Activated T-helper 9 cell treated with anti-CD3 and anti-CD28 coated beads, Interleukin-2, amount 50 U/mL, for 16 hours (primary cell): ENCODE measurements around the gene ZNF276.
"Not testable (repeated sequence)": the region's sequence is repeated elsewhere in the genome, so short reads cannot be mapped to it uniquely, and the experiment has no call there.

Source experiments
- DNase-seq: peaks from one replicate; pipeline ENCODE4 v3.0.0-alpha.2; 2020; ENCODE audit warnings: low read depth

ZNF276 gene

GRCh38 chr16:89696670-89697128, 24.6 kb upstream of the ZNF276 start:
- DNase-seq = no peak

- DNase-seq = no peak
Measured at GRCh38 chr16:89697161-89697615, 24.1 kb upstream of the ZNF276 start.

GRCh38 chr16:89697616-89698331, 23.6 kb upstream of the ZNF276 start:
- DNase-seq = no peak

GRCh38 chr16:89698717-89699116, 22.6 kb upstream of the ZNF276 start:
- DNase-seq = not testable (repeated sequence)

GRCh38 chr16:89699629-89700099, 21.7 kb upstream of the ZNF276 start:
- not testable (repeated sequence) for DNase-seq

- DNase-seq = peak; percentile 96
Measured at GRCh38 chr16:89700100-89700648, 21.2 kb upstream of the ZNF276 start.

- no peak for DNase-seq
Measured at GRCh38 chr16:89700649-89701424, 20.5 kb upstream of the ZNF276 start.

- DNase-seq = peak; percentile 97
Measured at GRCh38 chr16:89701425-89702406, 19.6 kb upstream of the ZNF276 start, which contains the start of gene SPATA2L. TSS of gene SPATA2L (minus strand) at chr16:89701705. CDS start at chr16:89701232, 473 bp downstream.

- DNase-seq = no peak
Measured at GRCh38 chr16:89704281-89704680, 17.1 kb upstream of the ZNF276 start.

- no peak for DNase-seq
Measured at GRCh38 chr16:89705006-89705405, 16.3 kb upstream of the ZNF276 start.

GRCh38 chr16:89706518-89707260, 14.6 kb upstream of the ZNF276 start:
- DNase-seq = no peak

GRCh38 chr16:89707695-89708094, 13.6 kb upstream of the ZNF276 start:
- no peak for DNase-seq

GRCh38 chr16:89708481-89708931, 12.8 kb upstream of the ZNF276 start:
- no peak for DNase-seq

GRCh38 chr16:89709166-89709565, 12.2 kb upstream of the ZNF276 start:
- DNase-seq = no peak

GRCh38 chr16:89709716-89710432, 11.5 kb upstream of the ZNF276 start:
- no peak for DNase-seq

- DNase-seq = no peak
Measured at GRCh38 chr16:89710709-89711564, 10.4 kb upstream of the ZNF276 start.

GRCh38 chr16:89711601-89712273, 9.6 kb upstream of the ZNF276 start:
- peak; percentile 57 for DNase-seq

GRCh38 chr16:89712274-89712781, 9.0 kb upstream of the ZNF276 start:
- DNase-seq = no peak
